Small intestine (tissue), 7 donors: ENCODE data around the gene BRINP2. TPM values are rescaled to one million over a fixed set of nuclear protein-coding genes. Genes with fewer than 3 reads are reported as not detected.
"Not testable (repeated sequence)": the region's sequence is repeated elsewhere in the genome, so short reads cannot be mapped to it uniquely, and the experiment has no call there.

Source experiments
- DNase-seq, 2 donors: peaks; one replicate each; pipeline versions ENCODE4 v3.0.0 to v3.0.0-alpha.2; 2013
- FAIRE-seq: peaks from 2 replicates; lab custom pipeline; 2012; peaks lifted over from hg19 to GRCh38; lab: Jason Lieb, UNC
- H3K27ac ChIP-seq, 3 donors: one replicate each; pipeline ENCODE4 v1.5.1; 2013; ENCODE audit warnings: low read length in 2 of 3, mild to moderate bottlenecking in 2 of 3, control low read depth in 1 of 3, inconsistent platforms in 1 of 3, low read depth in 1 of 3, moderate library complexity in 1 of 3
- H3K27me3 ChIP-seq, 3 donors: one replicate each; pipeline ENCODE4 v1.6.1; 2013; ENCODE audit warnings: low read length in 3 of 3, inconsistent platforms in 1 of 3; ENCODE audit not compliant: control insufficient read depth in 3 of 3, insufficient read depth in 3 of 3
- H3K36me3 ChIP-seq, 3 donors: one replicate each; pipeline ENCODE4 v1.6.1; 2013; ENCODE audit warnings: low read length in 3 of 3, inconsistent platforms in 1 of 3, low read depth in 1 of 3, mild to moderate bottlenecking in 1 of 3, moderate library complexity in 1 of 3; ENCODE audit not compliant: control insufficient read depth in 3 of 3, insufficient read depth in 2 of 3
- H3K4me1 ChIP-seq, 3 donors: one replicate each; pipeline ENCODE4 v1.6.1; 2013; ENCODE audit warnings: low read length in 2 of 3, inconsistent platforms in 1 of 3, low read depth in 1 of 3, mild to moderate bottlenecking in 1 of 3, moderate library complexity in 1 of 3; ENCODE audit not compliant: control insufficient read depth in 3 of 3, insufficient read depth in 2 of 3
- H3K4me3 ChIP-seq, 3 donors: one replicate each; pipeline ENCODE4 v1.5.1; 2013; ENCODE audit warnings: low read length in 3 of 3, control low read depth in 1 of 3, inconsistent platforms in 1 of 3, low read depth in 1 of 3, mild to moderate bottlenecking in 1 of 3, moderate library complexity in 1 of 3
- H3K9me3 ChIP-seq, 2 donors: one replicate each; pipeline ENCODE4 v1.6.1; 2013; ENCODE audit warnings: low read depth in 1 of 2, low read length in 1 of 2; ENCODE audit not compliant: control insufficient read depth in 2 of 2, insufficient read depth in 1 of 2
- WGBS, 3 donors: extraction: QIAGEN DNeasy Blood & Tissue Kit; methylation state at CpG; one replicate each; pipeline ENCODE4 v1.1.7; 2013; 5-methylcytosine and 5-hydroxymethylcytosine counted together
- polyA plus RNA-seq, 4 donors: library from polyadenylated mRNA; stranded (reverse) in 3 of 4; unstranded in 1 of 4; fragments of 200-250 nt in 3 of 4; fragments of 120-200 nt in 1 of 4; gene quantifications; one replicate each; pipeline versions ENCODE4 v1.2.1 to v1.2.3, GENCODE V29; 2013
- donor health status: healthy with polysubstance abuse.
- donor health status: control.
- donor health status: control.
- donor health status: Bipolar disorder and iron deficiency.
- donor health status: healthy.

Gene BRINP2
- polyA plus RNA-seq, 4 donors: 0.04 to 0.27 (median 0.16) TPM; not detected in 1

DNA sequence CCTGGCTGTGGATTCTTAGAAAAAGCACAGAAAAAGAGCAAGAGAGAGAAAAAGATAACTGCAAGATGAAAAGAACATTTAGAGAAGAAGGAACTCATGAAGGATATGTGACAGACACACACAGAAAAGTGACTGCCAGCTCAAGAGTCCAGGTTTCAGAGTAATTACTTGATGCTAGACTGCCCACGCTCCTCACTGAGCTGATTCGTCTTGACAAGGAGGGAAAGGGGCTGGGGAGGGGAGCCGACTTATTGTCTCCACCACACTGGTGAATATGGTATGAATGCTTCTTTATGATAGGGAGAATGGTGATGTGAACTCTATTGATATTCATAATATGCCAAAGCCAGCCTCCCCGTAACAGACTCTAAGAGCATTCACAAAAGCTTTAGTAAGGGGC, 140.4 kb downstream of the BRINP2 start:
- 72 to 79% (median 73%) methylated on average over 4 of the region's 4 CpGs for WGBS, 3 donors
- Histone ChIP-seq H3K4me3 (no peak overlapping the region), H3K27ac (no peak overlapping the region), H3K27me3 (peaks cover 0 to 2% (median 0%) of the 10 kb centered on the region in 3 donors), H3K36me3 (no peaks in the 10 kb centered on the region), H3K9me3 (no peaks in the 10 kb centered on the region), H3K4me1 (no peaks in the 10 kb centered on the region)
- DNase-seq: no peak
- no peak for FAIRE-seq

DNA sequence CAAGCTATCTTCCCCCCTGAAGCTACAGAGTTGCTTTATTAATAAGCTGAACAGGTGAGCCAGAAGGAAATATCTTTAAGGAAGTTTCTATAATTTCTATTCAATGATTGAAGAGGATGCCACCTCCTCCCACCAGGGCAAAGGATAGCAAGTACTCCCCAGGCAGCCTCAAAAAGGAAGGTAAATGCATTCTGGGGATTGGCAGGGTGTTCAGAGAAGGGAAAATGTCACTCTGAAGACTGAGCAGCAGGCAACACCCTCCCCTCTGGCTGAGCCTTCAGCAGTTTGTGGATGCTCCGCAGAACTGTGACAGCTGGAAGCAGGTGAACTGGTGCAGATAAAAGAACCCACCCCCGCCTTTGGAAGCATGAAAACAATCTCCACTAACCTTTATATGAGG, 140.8 kb downstream of the BRINP2 start:
- Histone ChIP-seq H3K27ac (no peak overlapping the region), H3K27me3 (no peaks in the 10 kb centered on the region)
- WGBS, 3 donors: 64 to 74% (median 66%) methylated on average over 2 of the region's 2 CpGs

DNA sequence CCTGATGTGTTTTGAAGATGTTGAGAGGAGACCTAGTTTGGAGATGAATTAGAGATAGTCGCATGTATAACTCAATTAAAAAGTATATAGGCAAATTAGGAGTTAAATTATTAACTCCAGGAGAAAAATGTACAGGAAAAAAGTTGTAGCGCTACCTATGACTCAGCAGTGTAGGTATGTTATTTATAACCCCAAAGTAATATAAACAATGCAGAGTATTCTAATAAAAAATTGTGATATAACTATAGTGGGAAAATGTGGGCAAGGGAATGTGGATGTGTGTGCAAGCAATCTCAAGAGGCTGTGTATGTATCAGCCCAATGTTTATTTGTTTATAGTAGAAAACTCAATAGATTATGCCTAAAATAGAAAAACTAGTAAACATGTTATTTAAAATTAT, 144.5 kb downstream of the BRINP2 start:
- FAIRE-seq (no peak), DNase-seq (no peak)
- Histone ChIP-seq H3K4me3 (no peak overlapping the region), H3K27me3 (no peaks in the 10 kb centered on the region), H3K4me1 (no peaks in the 10 kb centered on the region), H3K27ac (no peak overlapping the region), H3K36me3 (no peaks in the 10 kb centered on the region), H3K9me3 (no peaks in the 10 kb centered on the region)
- 17 to 33% (median 26%) methylated on average over 2 of the region's 2 CpGs for WGBS, 3 donors

More for the DNA sequence above, 140.8 kb downstream of the BRINP2 start:
- H3K4me1 ChIP-seq: no peaks in the 10 kb centered on the region
- no peaks in the 10 kb centered on the region for H3K36me3 ChIP-seq
- H3K4me3 ChIP-seq: no peak overlapping the region
- H3K9me3 ChIP-seq: no peaks in the 10 kb centered on the region
- DNase-seq (no peak), FAIRE-seq (no peak)

DNA sequence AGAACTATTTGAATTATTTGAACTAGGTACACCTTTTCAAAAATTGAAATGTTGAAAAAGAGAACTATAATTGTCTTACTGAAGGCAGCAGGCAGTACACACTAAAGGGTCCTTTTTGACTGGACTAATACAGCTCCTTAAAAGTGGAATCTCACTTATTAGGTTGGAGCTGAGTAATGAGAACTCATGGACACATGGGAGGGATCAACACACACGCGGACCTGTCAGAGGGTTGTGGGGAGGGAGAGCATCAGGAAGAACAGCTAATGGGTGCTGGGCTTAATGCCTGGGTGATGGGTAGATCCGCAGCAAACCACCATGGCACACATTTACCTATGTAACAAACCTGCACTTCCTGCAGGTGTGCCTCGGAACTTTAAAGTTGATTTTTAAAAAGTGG, 145.0 kb downstream of the BRINP2 start:
- Histone ChIP-seq H3K36me3 (no peaks in the 10 kb centered on the region), H3K4me3 (no peak overlapping the region), H3K9me3 (no peaks in the 10 kb centered on the region), H3K27me3 (no peaks in the 10 kb centered on the region), H3K27ac (no peak overlapping the region), H3K4me1 (no peaks in the 10 kb centered on the region)
- WGBS, 3 donors: 73 to 86% (median 80%) methylated on average over 4 of the region's 4 CpGs
- FAIRE-seq (no peak), DNase-seq (no peak)

DNA sequence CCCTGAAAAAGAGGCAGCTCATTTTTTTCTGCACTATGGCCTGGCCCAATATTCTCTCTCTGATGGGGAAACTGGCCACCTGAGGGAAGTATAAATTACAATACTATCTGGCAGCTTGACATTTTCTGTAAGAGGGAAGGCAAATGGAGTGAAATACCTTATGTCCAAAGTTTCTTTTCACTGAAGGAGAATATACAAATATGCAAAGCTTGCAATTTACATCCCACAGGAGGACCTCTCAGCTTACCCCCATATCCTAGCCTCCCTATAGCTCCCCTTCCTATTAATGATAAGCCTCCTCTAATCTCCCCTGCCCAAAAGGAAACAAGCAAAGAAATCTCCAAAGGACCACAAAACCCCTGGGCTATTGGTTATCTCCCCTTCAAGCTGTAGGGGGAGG, 150.7 kb downstream of the BRINP2 start:
- not testable (repeated sequence) for H3K9me3 ChIP-seq, FAIRE-seq, H3K36me3 ChIP-seq, H3K27me3 ChIP-seq, H3K4me3 ChIP-seq, DNase-seq, H3K4me1 ChIP-seq, H3K27ac ChIP-seq

DNA sequence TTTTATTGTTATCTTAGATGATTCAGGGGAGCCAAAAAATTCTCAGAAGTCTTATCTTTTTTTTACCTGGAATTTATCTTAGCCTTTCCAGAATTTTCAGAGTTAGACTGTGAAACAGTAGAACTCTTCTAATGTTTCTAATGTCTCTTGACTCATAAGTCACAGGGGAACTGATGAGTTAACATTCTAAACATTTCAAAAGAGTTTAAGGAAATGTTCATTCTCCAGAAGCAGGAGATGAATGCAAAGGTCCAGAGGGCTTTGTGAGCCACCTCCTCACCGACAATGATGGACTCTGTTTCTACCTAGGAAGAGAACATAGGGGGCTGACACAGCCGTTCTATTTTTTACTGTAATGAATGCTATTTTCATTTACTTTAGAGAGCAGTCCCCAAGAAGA, 157.5 kb downstream of the BRINP2 start:
- Histone ChIP-seq H3K27me3 (peaks cover 0 to 4% (median 0%) of the 10 kb centered on the region in 3 donors), H3K9me3 (peaks cover 0 to 3% of the 10 kb centered on the region in 2 donors), H3K4me1 (no peaks in the 10 kb centered on the region), H3K4me3 (no peak overlapping the region), H3K27ac (no peak overlapping the region), H3K36me3 (no peaks in the 10 kb centered on the region)
- no peak for DNase-seq
- 65 to 79% (median 71%) methylated on average over 2 of the region's 2 CpGs for WGBS, 3 donors
- no peak for FAIRE-seq

DNA sequence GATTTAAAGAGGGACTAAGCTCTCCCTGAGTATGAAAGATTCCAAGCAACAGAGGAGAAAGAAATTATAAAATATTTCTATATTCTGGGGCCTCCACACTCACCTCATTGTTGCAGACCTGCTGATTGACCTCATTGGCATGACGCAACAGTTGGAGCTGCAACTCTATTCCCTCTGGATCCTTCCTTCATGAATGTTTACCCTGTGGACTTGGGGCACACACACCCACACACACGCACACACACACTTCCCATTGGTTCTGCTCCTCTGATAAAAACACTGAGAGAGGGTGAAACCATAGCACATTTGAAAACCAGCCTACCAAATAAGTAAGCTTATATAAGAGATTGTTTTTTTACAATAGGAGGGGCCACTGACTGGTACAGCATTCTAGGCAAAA, 159.1 kb downstream of the BRINP2 start:
- peaks cover 0 to 3% of the 10 kb centered on the region in 2 donors for H3K9me3 ChIP-seq
- no peak for FAIRE-seq
- no peaks in the 10 kb centered on the region for H3K36me3 ChIP-seq
- no peaks in the 10 kb centered on the region for H3K4me1 ChIP-seq
- WGBS, 3 donors: 40 to 79% (median 68%) methylated on average over 2 of the region's 2 CpGs
- peaks cover 0 to 4% (median 0%) of the 10 kb centered on the region in 3 donors for H3K27me3 ChIP-seq
- peak in 1 of 2 donors; percentile 12 for DNase-seq
- H3K27ac ChIP-seq: no peak overlapping the region
- no peak overlapping the region for H3K4me3 ChIP-seq

Other genes with a start within 250 kb of the BRINP2 start
- under 1 TPM in 2 of 4 donors, not detected in 2; 0.15 to 0.90 TPM for gene ASTN1, start 6.2 kb upstream of the BRINP2 start, polyA plus RNA-seq